Progenitor cell of endocrine pancreas (in vitro differentiated cells): ENCODE results near the gene SMOC2. TPM values are rescaled to one million over a fixed set of nuclear protein-coding genes. Genes with fewer than 3 reads are reported as not detected.

Experiments used
- DNase-seq: peaks from one replicate; pipeline ENCODE4 v3.0.0; 2021; ENCODE audit warnings: low spot score; ENCODE audit not compliant: unreplicated experiment
- H3K27ac Mint-ChIP-seq: 2 replicates; pipeline ENCODE4 v1.8.0; 2021; ENCODE audit warnings: mild to moderate bottlenecking, moderate library complexity, mixed read lengths
- H3K27me3 Mint-ChIP-seq: 2 replicates; pipeline ENCODE4 v1.8.0; 2021; ENCODE audit warnings: mixed read lengths
- H3K36me3 Mint-ChIP-seq: 2 replicates; pipeline ENCODE4 v1.8.0; 2022; ENCODE audit warnings: mixed read lengths; ENCODE audit not compliant: insufficient read depth
- H3K4me1 Mint-ChIP-seq: 2 replicates; pipeline ENCODE4 v1.8.0; 2021; ENCODE audit warnings: low read depth, mixed read lengths
- H3K4me3 Mint-ChIP-seq: 2 replicates; pipeline ENCODE4 v1.8.0; 2021; ENCODE audit warnings: low read depth, mild to moderate bottlenecking, moderate library complexity, mixed read lengths
- H3K9me3 Mint-ChIP-seq: 2 replicates; pipeline ENCODE4 v1.8.0; 2021; ENCODE audit warnings: low read depth, mixed read lengths
- CTCF ChIP-seq: fragments of 200-600 bp; sonication (generic); IDR thresholded peaks from one replicate; pipeline ENCODE4 v1.5.0; 2021; ENCODE audit warnings: antibody characterized with exemption, mild to moderate bottlenecking; ENCODE audit not compliant: unreplicated experiment
- total RNA-seq: library from RNA; stranded (reverse); gene quantifications from 2 replicates; pipeline ENCODE4 v1.2.1, GENCODE V29; 2021

The SMOC2 gene
- total RNA-seq, 1 donor from 2014 or later: 5.9 TPM

- Mint-ChIP-seq H3K4me1 (peaks cover 4% of the 10 kb centered on the region), H3K27me3 (peaks cover 15% of the 10 kb centered on the region), H3K36me3 (no peaks in the 10 kb centered on the region), H3K9me3 (peaks cover 7% of the 10 kb centered on the region), H3K4me3 (no peak overlapping the region), H3K27ac (no peak overlapping the region)
- TF ChIP-seq CTCF: no peak
- DNase-seq: no peak
These were observed 44.8 kb downstream of the SMOC2 start for GRCh38 chr6:168485818-168486217.

- TF ChIP-seq CTCF: no peak
- no peak overlapping the region for H3K4me3 Mint-ChIP-seq
These were observed 49.8 kb downstream of the SMOC2 start for GRCh38 chr6:168490757-168491156.

GRCh38 chr6:168493976-168494375 is 53.0 kb downstream of the SMOC2 start:
- Mint-ChIP-seq H3K4me1 (peaks cover 11% of the 10 kb centered on the region), H3K9me3 (no peaks in the 10 kb centered on the region), H3K27ac (no peak overlapping the region)

More at GRCh38 chr6:168490757-168491156, 49.8 kb downstream of the SMOC2 start:
- Mint-ChIP-seq H3K27me3 (peaks cover 30% of the 10 kb centered on the region), H3K27ac (no peak overlapping the region), H3K9me3 (no peaks in the 10 kb centered on the region), H3K4me1 (no peaks in the 10 kb centered on the region), H3K36me3 (no peaks in the 10 kb centered on the region)
- DNase-seq: no peak

DNA sequence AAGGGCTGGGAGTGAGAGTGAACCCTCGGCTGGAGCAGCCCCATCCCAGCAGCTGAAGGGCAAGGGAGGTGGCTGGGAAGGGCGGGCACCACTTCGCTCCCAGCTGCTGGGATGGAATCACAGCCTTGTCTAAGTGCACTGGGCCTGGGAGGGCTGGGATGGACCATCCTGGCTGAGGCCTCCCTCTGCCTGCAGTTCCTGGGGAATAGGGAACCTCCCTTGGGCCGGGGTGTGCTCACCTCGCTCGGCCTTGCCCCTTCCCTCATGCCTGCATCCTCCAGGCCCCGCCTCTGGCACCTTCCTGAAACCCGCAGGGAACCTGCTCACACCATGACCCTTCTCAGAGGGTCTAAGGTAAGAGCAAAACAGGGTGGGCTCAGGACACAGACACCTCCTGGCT is 53.7 kb downstream of the SMOC2 start:
- Mint-ChIP-seq H3K27me3 (peaks cover 30% of the 10 kb centered on the region), H3K36me3 (no peaks in the 10 kb centered on the region), H3K27ac (no peak overlapping the region), H3K4me1 (peaks cover 18% of the 10 kb centered on the region), H3K4me3 (no peak overlapping the region), H3K9me3 (no peaks in the 10 kb centered on the region)
- TF ChIP-seq CTCF: no peak
- no peak for DNase-seq

More at GRCh38 chr6:168493976-168494375, 53.0 kb downstream of the SMOC2 start:
- H3K27me3 Mint-ChIP-seq: peaks cover 25% of the 10 kb centered on the region
- no peak overlapping the region for H3K4me3 Mint-ChIP-seq
- DNase-seq: no peak
- no peaks in the 10 kb centered on the region for H3K36me3 Mint-ChIP-seq
- TF ChIP-seq CTCF: no peak

GRCh38 chr6:168495133-168495532 is 54.1 kb downstream of the SMOC2 start:
- H3K4me3 Mint-ChIP-seq: no peak overlapping the region
- DNase-seq: no peak
- H3K4me1 Mint-ChIP-seq: peaks cover 19% of the 10 kb centered on the region
- TF ChIP-seq CTCF: no peak
- H3K9me3 Mint-ChIP-seq: no peaks in the 10 kb centered on the region
- H3K27ac Mint-ChIP-seq: no peak overlapping the region
- H3K36me3 Mint-ChIP-seq: no peaks in the 10 kb centered on the region
- H3K27me3 Mint-ChIP-seq: peaks cover 33% of the 10 kb centered on the region
